HG03175 (cell line): ENCODE measurements around the gene ATP2A1.
"Not testable (repeated sequence)": the region's sequence is repeated elsewhere in the genome, so short reads cannot be mapped to it uniquely, and the experiment has no call there.

Experiments
- ATAC-seq: cut with Tn5 transposase; IDR thresholded peaks from one replicate; pipeline ENCODE4 v1.9.1; 2021; ENCODE audit warnings: mild to moderate bottlenecking, moderate library complexity; ENCODE audit not compliant: unreplicated experiment

Gene ATP2A1

GRCh38 chr16:28932339-28933141 is 54.3 kb downstream of the ATP2A1 start:
- no peak for ATAC-seq

GRCh38 chr16:28933171-28933570 is 54.9 kb downstream of the ATP2A1 start:
- no peak for ATAC-seq

GRCh38 chr16:28935346-28935745 is 57.1 kb downstream of the ATP2A1 start:
- no peak for ATAC-seq

GRCh38 chr16:28935924-28936783 is 57.9 kb downstream of the ATP2A1 start:
- peak; percentile 75 for ATAC-seq

GRCh38 chr16:28936784-28937155 is 58.5 kb downstream of the ATP2A1 start:
- ATAC-seq = no peak

- ATAC-seq = no peak
Measured at GRCh38 chr16:28937222-28937876, 59.1 kb downstream of the ATP2A1 start.

GRCh38 chr16:28938721-28939120 is 60.4 kb downstream of the ATP2A1 start:
- no peak for ATAC-seq

- ATAC-seq = not testable (repeated sequence)
Measured at GRCh38 chr16:28939825-28940224, 61.5 kb downstream of the ATP2A1 start.

GRCh38 chr16:28943281-28943680 is 65.0 kb downstream of the ATP2A1 start:
- no peak for ATAC-seq

GRCh38 chr16:28946681-28947080 is 68.4 kb downstream of the ATP2A1 start:
- ATAC-seq = no peak

GRCh38 chr16:28950648-28951409 is 72.5 kb downstream of the ATP2A1 start, which contains the start of gene NFATC2IP:
Gene NFATC2IP, plus strand, starts transcription at chr16:28950937. Its CDS starts 75 bp downstream, at chr16:28951012.
- peak; percentile 95 for ATAC-seq

GRCh38 chr16:28951410-28951943 is 73.2 kb downstream of the ATP2A1 start:
- peak; percentile 21 for ATAC-seq
